PC-3 (cell line): Measurements from ENCODE around the gene KCNT1. TPM values are rescaled to one million over a fixed set of nuclear protein-coding genes. Genes with fewer than 3 reads are reported as not detected.

ENCODE experiments used
- ATAC-seq: fragments of 200-7000 bp; cut with Tn5 transposase; 2 replicates; pipeline ENCODE4 v1.9.1; 2020; ENCODE audit warnings: mild to moderate bottlenecking, moderate library complexity
- BruUV-seq: library from RNA; stranded (reverse); fragments of 400-500 nt; replicated peaks from 2 replicates; lab custom pipeline; 2021; lab: Mats Ljungman, UMichigan
- CTCF ChIA-PET: fragments of 300-600 bp; sonication (Branson Sonifier 250); formaldehyde crosslinking; loops from one replicate; lab custom pipeline; 2022; ENCODE audit warnings: antibody characterized with exemption; lab: Charles Lee
- POLR2A ChIA-PET: fragments of 300-600 bp; sonication (Branson Sonifier 250); formaldehyde crosslinking; loops from one replicate; lab custom pipeline; 2022; ENCODE audit warnings: antibody characterized with exemption; ENCODE audit not compliant: unreplicated experiment; lab: Charles Lee
- DNase-seq: peaks from one replicate; pipeline ENCODE4 v3.0.0-alpha.2; 2015
- H2AFZ ChIP-seq: fragments of 300-600 bp; sonication (generic); 2 replicates; pipeline ENCODE4 v1.6.0; 2016; ENCODE audit warnings: antibody characterized with exemption, low read length
- H3F3A ChIP-seq: fragments of 300-600 bp; sonication (generic); one replicate; pipeline ENCODE4 v1.6.0; 2017; ENCODE audit warnings: antibody characterized with exemption, low read length, control low read depth, mild to moderate bottlenecking; ENCODE audit not compliant: unreplicated experiment
- H3K27ac ChIP-seq: fragments of 300-600 bp; sonication (generic); 2 replicates; pipeline ENCODE4 v1.5.1; 2016; ENCODE audit warnings: mild to moderate bottlenecking, low read length
- H3K27me3 ChIP-seq: fragments of 300-600 bp; sonication (generic); 2 replicates; pipeline ENCODE4 v1.6.1; 2016; ENCODE audit warnings: low read length, mixed read lengths
- H3K36me3 ChIP-seq: fragments of 300-600 bp; sonication (generic); 2 replicates; pipeline ENCODE4 v1.6.1; 2016; ENCODE audit warnings: low read depth, mixed run types, low read length, mixed read lengths
- H3K4me1 ChIP-seq: fragments of 300-600 bp; sonication (generic); 2 replicates; pipeline ENCODE4 v1.5.1; 2016; ENCODE audit warnings: low read length; ENCODE audit not compliant: insufficient read depth
- H3K4me2 ChIP-seq: fragments of 300-600 bp; sonication (generic); 2 replicates; pipeline ENCODE4 v1.6.0; 2016; ENCODE audit warnings: low read length
- H3K4me3 ChIP-seq: fragments of 300-600 bp; sonication (generic); 2 replicates; pipeline ENCODE4 v1.5.1; 2016; ENCODE audit warnings: mild to moderate bottlenecking, low read length, mixed read lengths
- H3K79me2 ChIP-seq: fragments of 300-600 bp; sonication (generic); 2 replicates; pipeline ENCODE4 v1.6.1; 2017; ENCODE audit warnings: low read length, mixed read lengths
- H3K9ac ChIP-seq: fragments of 300-600 bp; sonication (generic); 2 replicates; pipeline ENCODE4 v1.6.0; 2016; ENCODE audit warnings: mild to moderate bottlenecking, low read length
- H3K9me2 ChIP-seq: fragments of 300-600 bp; sonication (generic); replicated peaks from 2 replicates; pipeline ENCODE4 v1.6.1; 2016; ENCODE audit warnings: mixed run types, low read length, mixed read lengths
- H3K9me3 ChIP-seq: fragments of 300-600 bp; sonication (generic); 2 replicates; pipeline ENCODE4 v1.6.1; 2016; ENCODE audit warnings: low read length, mixed read lengths
- H4K20me1 ChIP-seq: fragments of 300-600 bp; sonication (generic); 2 replicates; pipeline ENCODE4 v1.6.1; 2016; ENCODE audit warnings: low read length, mixed read lengths
- CTCF ChIP-seq: fragments of 300-600 bp; sonication (generic); conservative IDR thresholded peaks from 2 replicates; pipeline ENCODE4 v1.5.1; 2017; ENCODE audit warnings: antibody characterized with exemption, low read depth, mild to moderate bottlenecking, low read length
- EZH2 ChIP-seq: fragments of 300-600 bp; sonication (generic); IDR thresholded peaks from one replicate; pipeline ENCODE4 v1.6.1; 2017; ENCODE audit warnings: antibody characterized with exemption, mild to moderate bottlenecking, low read length; ENCODE audit not compliant: unreplicated experiment
- EZH2phosphoT487 ChIP-seq: fragments of 300-600 bp; sonication (generic); IDR thresholded peaks from 2 replicates; pipeline ENCODE4 v1.6.1; 2018; ENCODE audit warnings: mild to moderate bottlenecking, antibody characterized with exemption, low read length, borderline replicate concordance
- intact Hi-C: fragments of 100-400 bp; cut with micrococcal nuclease; formaldehyde crosslinking; loops from 2 replicates; pipeline ENCODE4 v1.9.0; 2023
- total RNA-seq: library from RNA; depleted of rRNA; stranded (reverse); fragments of >200 nt; gene quantifications from 2 replicates; pipeline ENCODE4 v1.2.3, GENCODE V29; 2014

Gene KCNT1
- total RNA-seq, 1 experiment from 2014 or later, result not detected

- Histone ChIP-seq H3K4me3 (no peak within 1 kb of the TSS), H3K9me2 (no peaks in the 10 kb centered on the region), H3F3A (no peaks in the 10 kb centered on the region), H3K27ac (no peak within 1 kb of the TSS), H3K4me2 (no peak within 1 kb of the TSS), H3K79me2 (no peaks in the 10 kb centered on the region), H3K9ac (no peak within 1 kb of the TSS), H2AFZ (no peak within 1 kb of the TSS), H3K27me3 (0 out of 2 replicates have a peak, but pooled peaks cover 4% of the 10 kb centered on the region), H4K20me1 (no peaks in the 10 kb centered on the region), H3K9me3 (no peaks in the 10 kb centered on the region), H3K36me3 (no peaks in the 10 kb centered on the region), H3K4me1 (no peaks in the 10 kb centered on the region)
- no peak for ATAC-seq
- POLR2A ChIA-PET, result no interaction called here
- no TSS peak for BruUV-seq
- intact Hi-C loops, result no loop called here
- DNase-seq, result no peak
- no peak for TF ChIP-seq EZH2
- no peak for TF ChIP-seq CTCF
- TF ChIP-seq EZH2phosphoT487, result no peak
- CTCF ChIA-PET, result no interaction called here
These were observed 39.1 kb upstream of the KCNT1 start, which contains the start of gene LCN9 for GRCh38 chr9:135662758-135663450. Gene LCN9 (plus strand): TSS chr9:135663309. CDS start chr9:135663322, 13 bp downstream.

GRCh38 chr9:135663451-135663770 is 38.6 kb upstream of the KCNT1 start:
- CTCF ChIA-PET, result no interaction called here
- 0 out of 2 replicates have a peak, but pooled peaks cover 3% of the 10 kb centered on the region for H3K27me3 ChIP-seq

More at GRCh38 chr9:135663451-135663770, 38.6 kb upstream of the KCNT1 start:
- DNase-seq (no peak), ATAC-seq (no peak)
- Histone ChIP-seq H3K4me2 (no peak overlapping the region), H3K9me2 (no peaks in the 10 kb centered on the region), H3F3A (no peaks in the 10 kb centered on the region), H2AFZ (no peak overlapping the region), H4K20me1 (no peaks in the 10 kb centered on the region), H3K9ac (no peak overlapping the region), H3K4me3 (no peak overlapping the region), H3K27ac (no peak overlapping the region), H3K9me3 (no peaks in the 10 kb centered on the region), H3K4me1 (no peaks in the 10 kb centered on the region), H3K79me2 (no peaks in the 10 kb centered on the region), H3K36me3 (no peaks in the 10 kb centered on the region)
- POLR2A ChIA-PET, result no interaction called here
- no TSS peak for BruUV-seq
- TF ChIP-seq CTCF (no peak), EZH2phosphoT487 (no peak), EZH2 (no peak)
- intact Hi-C loops, result no loop called here
